ENCODE results near the gene TRPC4. TPM values are rescaled to one million over a fixed set of nuclear protein-coding genes. Genes with fewer than 3 reads are reported as not detected.

The TRPC4 gene
- total RNA-seq (2013) = not detected
- polyA plus RNA-seq = not detected
- polyA minus RNA-seq = not detected in 2 replicates
- total RNA-seq = 0 to 1.7 (median 0.08) reads per million in 11 experiments

- H3K36me3 Mint-ChIP-seq = peaks cover 0 to 4% of the 10 kb centered on the region in 2 donors
- Histone ChIP-seq H3K9me3 (replicated peaks in 1 of 2; ENCODE audit: control insufficient read depth in 1 of 2, insufficient read depth in 1 of 2, low read length in 2 of 2) (peaks cover 0 to 18% of the 10 kb centered on the region in 2 donors), H2AFZ (ENCODE audit: insufficient read depth, low read depth, low read length, poor library complexity, severe bottlenecking) (no peak within 1 kb of the TSS), H3K4me2 (replicated peaks; ENCODE audit: extremely low read depth, low read length, poor library complexity, severe bottlenecking) (no peak within 1 kb of the TSS), H4K20me1 (ENCODE audit: insufficient read depth, low read length) (no peaks in the 10 kb centered on the region), H3K4me3 (replicated peaks in 1 of 3; ENCODE audit: low read depth in 2 of 3, low read length in 3 of 3) (no peak within 1 kb of the TSS), H3K4me1 (ENCODE audit: control insufficient read depth in 1 of 2, insufficient read depth in 2 of 2, low read length in 2 of 2) (no peaks in the 10 kb centered on the region), H3K27ac (ENCODE audit: low read depth in 1 of 2, low read length in 2 of 2) (no peak within 1 kb of the TSS), H3K27me3 (ENCODE audit: control insufficient read depth in 2 of 2, insufficient read depth in 2 of 2, low read length in 2 of 2) (peaks cover 20 to 46% of the 10 kb centered on the region in 2 donors), H3K79me2 (ENCODE audit: insufficient read depth, low read length) (no peaks in the 10 kb centered on the region), H3K36me3 (replicated peaks in 1 of 2; ENCODE audit: control insufficient read depth in 1 of 2, insufficient read depth in 2 of 2, low read length in 2 of 2) (no peaks in the 10 kb centered on the region), H3K9ac (ENCODE audit: insufficient read depth, low read length, poor library complexity, severe bottlenecking) (no peak within 1 kb of the TSS)
- no peaks in the 10 kb centered on the region for H3K4me1 Mint-ChIP-seq
- TF ChIP-seq CTCF (IDR thresholded peaks at IDR 0.05) = no peak
- DNase-seq = no peak
- peak within 1 kb of the TSS in 1 of 2 donors; percentile 76 for H3K4me3 Mint-ChIP-seq
- 4% methylated on average over 35 of the region's 43 CpGs for WGBS (ENCODE audit: insufficient coverage)
- intact Hi-C loops (cut with micrococcal nuclease) = no loop called here
- H3K27me3 Mint-ChIP-seq (ENCODE audit: low read depth in 3 of 3) = peaks cover 34 to 41% (median 35%) of the 10 kb centered on the region in 3 donors
- H3K9me3 Mint-ChIP-seq = peaks cover 0 to 20% (median 12%) of the 10 kb centered on the region in 7 donors
- no peak within 1 kb of the TSS for H3K27ac Mint-ChIP-seq
Measured at GRCh38 chr13:37869756-37870488, at the start of gene TRPC4. TRPC4 (minus strand) TSS chr13:37869772; CDS start chr13:37783333, 86,439 bp downstream.

- H3K9ac ChIP-seq (ENCODE audit: insufficient read depth, low read length, poor library complexity, severe bottlenecking) = no peak overlapping the region
- H3K79me2 ChIP-seq (ENCODE audit: insufficient read depth, low read length) = no peaks in the 10 kb centered on the region
- H4K20me1 ChIP-seq (ENCODE audit: insufficient read depth, low read length) = no peaks in the 10 kb centered on the region
- H3K36me3 Mint-ChIP-seq = no peaks in the 10 kb centered on the region
- no peak overlapping the region for H3K4me3 ChIP-seq (replicated peaks in 1 of 3; ENCODE audit: low read depth in 2 of 3, low read length in 3 of 3)
- H3K4me3 Mint-ChIP-seq = no peak overlapping the region
- intact Hi-C loops (cut with micrococcal nuclease) = no loop called here
- no peak overlapping the region for H3K4me2 ChIP-seq (replicated peaks; ENCODE audit: extremely low read depth, low read length, poor library complexity, severe bottlenecking)
- no peaks in the 10 kb centered on the region for H3K4me1 ChIP-seq (ENCODE audit: control insufficient read depth in 1 of 2, insufficient read depth in 2 of 2, low read length in 2 of 2)
- peaks cover 0 to 3% (median 0%) of the 10 kb centered on the region in 7 donors for H3K9me3 Mint-ChIP-seq
- no peaks in the 10 kb centered on the region for H3K36me3 ChIP-seq (replicated peaks in 1 of 2; ENCODE audit: control insufficient read depth in 1 of 2, insufficient read depth in 2 of 2, low read length in 2 of 2)
- H3K27me3 Mint-ChIP-seq (ENCODE audit: low read depth in 3 of 3) = peaks cover 0 to 3% (median 0%) of the 10 kb centered on the region in 3 donors
- 55% methylated on average over 2 of the region's 4 CpGs for WGBS (ENCODE audit: insufficient coverage)
- H3K4me1 Mint-ChIP-seq = no peaks in the 10 kb centered on the region
- no peak overlapping the region for H3K27ac ChIP-seq (ENCODE audit: low read depth in 1 of 2, low read length in 2 of 2)
- no peak for TF ChIP-seq CTCF (IDR thresholded peaks at IDR 0.05)
- H2AFZ ChIP-seq (ENCODE audit: insufficient read depth, low read depth, low read length, poor library complexity, severe bottlenecking) = no peak overlapping the region
- H3K27me3 ChIP-seq (ENCODE audit: control insufficient read depth in 2 of 2, insufficient read depth in 2 of 2, low read length in 2 of 2) = no peaks in the 10 kb centered on the region
- DNase-seq = no peak
- H3K27ac Mint-ChIP-seq = no peak overlapping the region
- H3K9me3 ChIP-seq (replicated peaks in 1 of 2; ENCODE audit: control insufficient read depth in 1 of 2, insufficient read depth in 1 of 2, low read length in 2 of 2) = peaks cover 0 to 3% of the 10 kb centered on the region in 2 donors
Measured at GRCh38 chr13:37918751-37919150, 49.2 kb upstream of the TRPC4 start.

Measured in CD14-positive monocyte (primary cell).